Heart right ventricle (tissue), 16 donors: Measurements from ENCODE around the gene CHIT1. TPM values are rescaled to one million over a fixed set of nuclear protein-coding genes. Genes with fewer than 3 reads are reported as not detected.

ENCODE experiments used
- ATAC-seq, 8 donors: fragments of 200-7000 bp; cut with Tn5 transposase; one replicate each; pipeline ENCODE4 v1.9.1; 2020; ENCODE audit warnings: mild to moderate bottlenecking in 8 of 8, moderate library complexity in 8 of 8, moderate number of reproducible peaks in 1 of 8
- DNase-seq, 2 donors: peaks; one replicate each; pipeline ENCODE4 v3.0.0-alpha.2; 2020
- H3K27ac ChIP-seq, 10 donors: fragments of 200-600 bp; sonication (generic) in 2 of 10; one replicate each; pipeline versions ENCODE4 v1.5.0 to v1.8.0; 2020 to 2022; ENCODE audit warnings: mild to moderate bottlenecking in 3 of 10
- H3K27me3 ChIP-seq, 7 donors: fragments of 200-600 bp; one replicate each; pipeline ENCODE4 v1.8.0; 2021 to 2022; ENCODE audit warnings: mild to moderate bottlenecking in 2 of 7
- H3K36me3 ChIP-seq, 9 donors: fragments of 200-600 bp; sonication (generic) in 1 of 9; one replicate each; pipeline versions ENCODE4 v1.5.0 to v1.8.0; 2020 to 2022; ENCODE audit warnings: mild to moderate bottlenecking in 2 of 9
- H3K4me1 ChIP-seq, 9 donors: fragments of 200-600 bp; sonication (generic) in 1 of 9; one replicate each; pipeline versions ENCODE4 v1.5.0 to v1.8.0; 2020 to 2022; ENCODE audit warnings: mild to moderate bottlenecking in 4 of 9
- H3K4me3 ChIP-seq, 10 donors: fragments of 200-600 bp; sonication (generic) in 2 of 10; one replicate each; pipeline versions ENCODE4 v1.5.0 to v1.8.0; 2020 to 2022; ENCODE audit warnings: mild to moderate bottlenecking in 7 of 10, moderate library complexity in 2 of 10
- H3K9me3 ChIP-seq, 11 donors: fragments of 200-600 bp in 10 of 11; sonication (generic) in 2 of 11; one replicate each; pipeline versions ENCODE4 v1.5.0 to v1.8.0; 2013 to 2022; ENCODE audit warnings: mild to moderate bottlenecking in 2 of 11, control low read depth in 1 of 11, moderate library complexity in 1 of 11
- WGBS, 2 donors: extraction: QIAGEN DNeasy Blood & Tissue Kit; methylation state at CpG; one replicate each; pipeline ENCODE4 v1.1.7; 2013; ENCODE audit warnings: inconsistent platforms in 1 of 2; 5-methylcytosine and 5-hydroxymethylcytosine counted together
- intact Hi-C, 10 donors: fragments of 100-400 bp; cut with DNase I; formaldehyde crosslinking; loops; one replicate each; pipeline versions ENCODE4 v1.11.1 to v1.14.2; 2022
- polyA plus RNA-seq, 2 donors: library from polyadenylated mRNA; stranded (reverse); fragments of 200-250 nt; gene quantifications; one replicate each; pipeline ENCODE4 v1.2.3, GENCODE V29; 2013
- total RNA-seq, 10 donors: library from RNA; stranded (reverse); fragmentation: NEBNext Ultra II Directional in 3 of 10; extraction: Animal tissue kit (Norgen Biotek cat#: 25700) in 3 of 10; gene quantifications; one replicate each; pipeline versions ENCODE4 v1.2.1 to v1.2.4, GENCODE V29; 2021 to 2023
- TF ChIP-seq, protein P1 (sequence below), 9 donors: fragments of 200-600 bp; sonication (generic) in 2 of 9; IDR thresholded peaks; one replicate each; pipeline versions ENCODE4 v1.5.0 to v1.8.0; 2021 to 2022; ENCODE audit warnings: antibody characterized with exemption in 9 of 9, mild to moderate bottlenecking in 5 of 9, moderate library complexity in 1 of 9
- donor health status: Arrhythmogenic right ventricular cardiomyopathy.
- donor health status: ischemic (EF 13 %, LVEDD 7.1; RV severe dilation, severe dysfunction).
- donor health status: healthy with polysubstance abuse.
- donor health status: DM: no; HTN: yes; CAD: no.
- donor health status: DM: no; HTN: no; CAD: no.
- donor health status: ischemic (EF 25% LVEDD 6.9; RV normal size, moderate dysfunction).
- donor health status: ischemic (EF 25% LVEDD 5.7; RV mildly dilated, moderate dysfunction).
- donor health status: healthy.
- donor health status: DM: yes; HTN: yes; CAD: no.
- donor health status: Ischemic cardiomyopathy.
- donor health status: ischemic (EF 35%, LVEDD 5.7; RV mildly dilated, moderate dysfunction).
- donor health status: nonischemic (EF 11% LVEDD 7.7; RV severe dilation, severe dysfunction).
- donor health status: DM: yes; HTN: yes; CAD: no.
- donor health status: PGD.
- donor health status: ischemic (EF 29% LVEDD 5.4; RV normal size, mild dysfunction).
- donor health status: nonischemic (EF 23%, LVEDD 6.1; RV moderate dilation, normal function).

CHIT1 gene
- total and polyA plus RNA-seq, 12 donors, result 0.05 to 1.3 (median 0.28) TPM; not detected in 6

DNA sequence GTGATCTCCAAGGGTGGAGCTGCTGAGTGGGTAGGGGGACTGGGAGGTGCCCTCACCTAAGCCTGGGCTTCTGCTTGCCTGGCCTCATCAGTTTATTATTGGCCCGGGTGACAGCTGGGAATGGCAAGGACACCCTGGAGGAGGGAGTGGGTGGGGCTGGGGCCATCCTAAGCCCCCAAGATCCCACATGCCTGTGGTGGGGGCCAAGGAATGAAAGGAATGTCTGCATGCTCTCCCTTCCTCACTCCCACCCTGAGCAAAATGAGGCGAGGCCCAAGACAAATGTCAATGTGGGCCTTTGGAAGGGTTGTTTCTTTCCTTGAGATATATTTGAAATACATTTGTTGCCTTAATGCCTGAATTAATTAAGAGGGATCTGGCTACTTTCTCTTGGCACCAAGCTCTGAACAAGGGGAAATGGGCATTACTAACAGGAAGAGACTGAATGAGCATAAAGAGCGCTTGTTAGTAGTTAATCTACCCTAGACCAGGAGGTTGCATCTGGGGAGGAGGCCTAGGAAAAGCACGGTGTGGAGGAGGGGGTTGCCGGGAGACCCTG lies 23.3 kb downstream of the CHIT1 start:
- intact Hi-C loops, result no loop called here
- H3K4me1 ChIP-seq, result peaks cover 0 to 21% (median 0%) of the 10 kb centered on the region in 9 donors
- TF ChIP-seq, protein P1, sequence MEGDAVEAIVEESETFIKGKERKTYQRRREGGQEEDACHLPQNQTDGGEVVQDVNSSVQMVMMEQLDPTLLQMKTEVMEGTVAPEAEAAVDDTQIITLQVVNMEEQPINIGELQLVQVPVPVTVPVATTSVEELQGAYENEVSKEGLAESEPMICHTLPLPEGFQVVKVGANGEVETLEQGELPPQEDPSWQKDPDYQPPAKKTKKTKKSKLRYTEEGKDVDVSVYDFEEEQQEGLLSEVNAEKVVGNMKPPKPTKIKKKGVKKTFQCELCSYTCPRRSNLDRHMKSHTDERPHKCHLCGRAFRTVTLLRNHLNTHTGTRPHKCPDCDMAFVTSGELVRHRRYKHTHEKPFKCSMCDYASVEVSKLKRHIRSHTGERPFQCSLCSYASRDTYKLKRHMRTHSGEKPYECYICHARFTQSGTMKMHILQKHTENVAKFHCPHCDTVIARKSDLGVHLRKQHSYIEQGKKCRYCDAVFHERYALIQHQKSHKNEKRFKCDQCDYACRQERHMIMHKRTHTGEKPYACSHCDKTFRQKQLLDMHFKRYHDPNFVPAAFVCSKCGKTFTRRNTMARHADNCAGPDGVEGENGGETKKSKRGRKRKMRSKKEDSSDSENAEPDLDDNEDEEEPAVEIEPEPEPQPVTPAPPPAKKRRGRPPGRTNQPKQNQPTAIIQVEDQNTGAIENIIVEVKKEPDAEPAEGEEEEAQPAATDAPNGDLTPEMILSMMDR (IDR thresholded peaks at IDR 0.05), result no peak
- ATAC-seq (no peak), DNase-seq (no peak)
- WGBS, 2 donors, result 81 to 85% methylated on average over 5 of the region's 5 CpGs
- H3K4me3 ChIP-seq, result no peak overlapping the region
- no peaks in the 10 kb centered on the region for H3K9me3 ChIP-seq
- H3K27me3 ChIP-seq, result peaks cover 0 to 3% (median 0%) of the 10 kb centered on the region in 7 donors
- H3K27ac ChIP-seq, result no peak overlapping the region
- no peaks in the 10 kb centered on the region for H3K36me3 ChIP-seq

DNA sequence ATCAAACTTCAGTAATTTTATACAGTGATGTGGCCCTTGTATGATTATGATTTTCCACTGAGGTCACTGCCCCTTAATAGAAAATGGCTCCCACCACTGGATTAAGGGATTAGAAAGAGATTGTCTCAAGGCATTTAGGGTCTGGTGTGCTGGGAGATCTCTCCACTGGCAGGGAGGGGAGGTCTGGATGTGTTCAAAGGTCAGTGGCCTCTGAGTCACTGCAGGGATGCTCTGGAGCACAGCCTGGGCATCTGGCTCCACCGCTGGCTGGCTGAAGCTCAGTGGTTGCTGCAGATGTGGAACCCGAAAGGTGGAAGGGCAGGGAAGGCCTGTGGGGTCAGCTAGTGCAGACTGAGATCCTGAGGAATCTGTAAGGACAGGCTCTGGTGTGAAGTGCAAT lies 24.7 kb downstream of the CHIT1 start:
- TF ChIP-seq, protein P1 (IDR thresholded peaks at IDR 0.05), result no peak
- intact Hi-C loops, result no loop called here
- H3K36me3 ChIP-seq, result no peaks in the 10 kb centered on the region
- no peaks in the 10 kb centered on the region for H3K9me3 ChIP-seq
- no peak overlapping the region for H3K27ac ChIP-seq
- 82 to 86% methylated on average over 2 of the region's 2 CpGs for WGBS, 2 donors
- no peak for DNase-seq
- peaks cover 0 to 3% (median 0%) of the 10 kb centered on the region in 7 donors for H3K27me3 ChIP-seq
- ATAC-seq, result no peak
- no peak overlapping the region for H3K4me3 ChIP-seq
- H3K4me1 ChIP-seq, result peaks cover 0 to 34% (median 11%) of the 10 kb centered on the region in 9 donors

DNA sequence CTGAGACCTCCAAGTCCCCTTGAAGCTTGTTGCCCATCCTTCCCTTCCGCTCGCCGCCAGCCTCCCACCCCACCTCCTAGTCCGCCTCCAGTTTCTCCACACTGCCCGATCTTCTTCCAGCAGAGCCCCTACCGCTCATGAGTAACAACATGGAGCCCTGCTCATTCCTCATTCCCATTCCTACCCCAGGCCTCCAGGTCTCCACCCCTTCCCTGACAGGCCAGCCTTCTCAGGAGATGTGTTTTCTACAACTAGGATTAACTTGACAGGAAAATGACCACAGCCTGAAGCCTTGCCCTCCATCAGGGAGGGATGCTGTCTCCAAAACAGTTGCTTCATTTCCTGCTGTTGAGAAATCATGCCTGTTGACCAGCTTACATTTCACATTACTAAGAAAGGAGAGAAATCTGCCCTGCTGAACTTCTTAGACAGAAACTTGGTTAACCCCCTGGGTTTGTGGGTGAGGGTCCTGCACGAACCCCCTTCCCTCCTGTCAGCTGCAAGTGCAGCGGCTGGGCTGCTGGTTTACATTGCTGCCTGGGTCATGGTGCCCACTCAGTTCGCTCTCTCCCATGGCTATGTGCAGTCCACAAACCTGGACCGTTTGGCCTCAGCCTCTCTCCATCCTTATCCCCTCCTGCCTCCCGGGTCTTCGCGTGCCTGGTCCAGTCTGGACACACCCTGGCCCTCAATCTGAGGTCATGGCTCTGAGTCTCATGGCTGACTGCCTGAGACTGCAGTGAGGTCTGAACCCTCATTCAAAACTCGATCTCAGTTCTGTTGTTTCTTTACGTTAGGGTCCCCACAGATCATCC lies 26.8 kb downstream of the CHIT1 start:
- Histone ChIP-seq H3K4me3 (no peak overlapping the region), H3K9me3 (no peaks in the 10 kb centered on the region), H3K27ac (peak overlapping the region in 7 of 10 donors; percentile 4 to 74 (median 57)), H3K27me3 (peaks cover 0 to 3% (median 0%) of the 10 kb centered on the region in 7 donors), H3K36me3 (no peaks in the 10 kb centered on the region), H3K4me1 (peaks cover 0 to 46% (median 16%) of the 10 kb centered on the region in 9 donors)
- peak; percentile 18 to 43 for DNase-seq
- TF ChIP-seq, protein P1 (IDR thresholded peaks at IDR 0.05), result no peak
- WGBS, 2 donors, result 76 to 78% methylated on average over 15 of the region's 15 CpGs
- intact Hi-C loops, result no loop called here
- ATAC-seq, result peak; percentile 48 to 82 (median 68)

DNA sequence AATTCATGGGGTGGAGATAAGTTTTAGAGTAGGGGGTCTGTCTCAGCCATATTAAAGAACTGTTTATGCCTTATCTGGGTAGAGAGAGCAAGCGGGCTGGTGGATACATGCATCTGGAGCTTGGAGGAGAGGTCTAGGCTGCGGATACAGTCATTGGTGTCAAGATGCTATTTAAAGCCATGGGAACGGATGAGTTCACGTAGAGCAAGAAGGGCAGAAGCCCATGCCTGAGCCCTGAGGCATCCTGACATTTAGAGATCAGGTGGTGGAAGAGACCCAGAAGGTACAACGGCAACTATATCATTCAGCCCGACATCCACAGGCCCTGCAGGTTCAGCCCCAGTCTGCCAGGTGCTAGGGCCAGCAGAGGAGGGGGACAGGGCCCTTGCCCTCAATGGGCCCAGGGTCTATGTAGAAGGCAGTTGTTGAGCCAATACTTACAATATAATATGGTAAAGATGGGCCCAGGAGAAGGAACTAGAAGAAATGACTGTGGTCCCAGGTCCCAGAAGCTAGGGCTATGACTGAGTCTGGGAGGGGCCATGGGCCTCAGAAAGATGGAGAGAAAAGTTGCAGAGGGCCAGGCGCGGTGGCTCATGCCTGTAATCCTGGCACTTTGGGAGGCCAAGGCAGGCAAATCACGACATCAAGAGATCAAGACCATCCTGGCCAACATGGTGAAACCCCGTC lies 27.8 kb downstream of the CHIT1 start:
- 83 to 87% methylated on average over 10 of the region's 10 CpGs for WGBS, 2 donors
- TF ChIP-seq, protein P1 (IDR thresholded peaks at IDR 0.05), result no peak
- intact Hi-C loops, result no loop called here
- no peak for DNase-seq
- H3K36me3 ChIP-seq, result no peaks in the 10 kb centered on the region
- no peak overlapping the region for H3K4me3 ChIP-seq
- no peak for ATAC-seq
- no peaks in the 10 kb centered on the region for H3K9me3 ChIP-seq
- H3K4me1 ChIP-seq, result peaks cover 0 to 46% (median 16%) of the 10 kb centered on the region in 9 donors
- peak overlapping the region in 6 of 10 donors; percentile 41 to 70 (median 58) for H3K27ac ChIP-seq
- peaks cover 0 to 3% (median 0%) of the 10 kb centered on the region in 7 donors for H3K27me3 ChIP-seq
